ENCODE results near the gene SPCS1.
"Not testable (repeated sequence)": the region's sequence is repeated elsewhere in the genome, so short reads cannot be mapped to it uniquely, and the experiment has no call there.

Gene SPCS1

DNA sequence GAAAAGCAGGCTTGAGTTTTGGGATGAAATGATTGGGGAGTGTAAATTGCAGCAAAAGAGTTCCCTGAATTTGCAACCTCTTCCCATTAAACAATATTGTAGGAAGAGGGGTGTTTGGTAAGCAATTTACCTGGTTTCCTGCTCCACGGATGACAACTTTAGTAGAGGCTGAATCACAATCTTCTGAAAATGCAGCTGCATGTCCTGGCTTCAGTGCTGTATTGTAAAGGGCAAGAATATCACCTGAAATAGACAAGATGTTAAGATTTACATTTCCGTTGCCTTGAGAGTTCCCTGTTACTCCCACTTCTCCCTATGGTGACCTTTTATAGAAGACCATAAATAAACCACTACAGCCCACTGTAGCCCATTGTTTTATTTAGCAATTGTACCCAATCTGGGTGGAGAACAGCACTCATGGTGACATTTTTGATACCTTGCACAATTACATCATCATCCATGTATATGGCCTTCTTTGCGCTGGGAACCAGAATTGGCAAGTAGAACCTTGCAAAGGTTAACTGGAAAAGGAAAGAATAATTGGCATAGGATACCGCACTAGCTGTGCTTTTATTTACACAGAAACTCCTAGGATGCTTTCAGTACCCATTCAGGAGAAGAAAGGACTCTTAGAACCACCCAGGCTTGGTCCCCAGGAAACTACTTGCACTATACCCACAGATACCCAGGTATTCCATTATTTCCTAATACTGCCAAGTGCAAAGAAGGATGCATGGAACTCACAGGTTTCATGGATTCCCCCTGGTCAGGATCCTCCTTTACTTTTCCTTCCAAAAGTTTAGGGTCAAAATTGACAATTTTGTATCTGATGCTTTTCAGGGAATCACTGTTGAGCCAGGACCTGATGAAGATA is 9.9 kb upstream of the SPCS1 start:
- DNase-seq = no peak

- no peak for DNase-seq
Measured at GRCh38 chr3:52696830-52697631, 8.9 kb upstream of the SPCS1 start.

- DNase-seq = no peak
Measured at GRCh38 chr3:52697632-52697965, 8.3 kb upstream of the SPCS1 start.

DNA sequence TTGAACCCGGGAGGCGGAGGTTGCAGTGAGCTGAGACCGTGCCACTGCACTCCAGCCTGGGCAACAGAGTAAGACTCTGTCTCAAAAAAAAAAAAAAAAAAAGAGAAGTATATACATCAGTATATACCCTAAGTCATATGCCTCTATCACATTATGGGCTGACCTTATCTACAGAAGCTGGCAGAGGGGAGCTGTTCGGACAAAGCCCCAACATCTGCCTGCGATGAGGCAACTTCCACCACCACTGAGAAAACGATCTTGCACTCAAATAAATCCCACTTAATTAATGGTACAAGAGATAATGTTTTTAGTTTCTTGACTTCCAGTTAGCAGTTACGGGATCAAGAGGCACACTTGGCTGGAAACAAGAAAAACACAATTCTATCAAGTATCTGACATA is 2.6 kb upstream of the SPCS1 start:
- DNase-seq = no peak

DNA sequence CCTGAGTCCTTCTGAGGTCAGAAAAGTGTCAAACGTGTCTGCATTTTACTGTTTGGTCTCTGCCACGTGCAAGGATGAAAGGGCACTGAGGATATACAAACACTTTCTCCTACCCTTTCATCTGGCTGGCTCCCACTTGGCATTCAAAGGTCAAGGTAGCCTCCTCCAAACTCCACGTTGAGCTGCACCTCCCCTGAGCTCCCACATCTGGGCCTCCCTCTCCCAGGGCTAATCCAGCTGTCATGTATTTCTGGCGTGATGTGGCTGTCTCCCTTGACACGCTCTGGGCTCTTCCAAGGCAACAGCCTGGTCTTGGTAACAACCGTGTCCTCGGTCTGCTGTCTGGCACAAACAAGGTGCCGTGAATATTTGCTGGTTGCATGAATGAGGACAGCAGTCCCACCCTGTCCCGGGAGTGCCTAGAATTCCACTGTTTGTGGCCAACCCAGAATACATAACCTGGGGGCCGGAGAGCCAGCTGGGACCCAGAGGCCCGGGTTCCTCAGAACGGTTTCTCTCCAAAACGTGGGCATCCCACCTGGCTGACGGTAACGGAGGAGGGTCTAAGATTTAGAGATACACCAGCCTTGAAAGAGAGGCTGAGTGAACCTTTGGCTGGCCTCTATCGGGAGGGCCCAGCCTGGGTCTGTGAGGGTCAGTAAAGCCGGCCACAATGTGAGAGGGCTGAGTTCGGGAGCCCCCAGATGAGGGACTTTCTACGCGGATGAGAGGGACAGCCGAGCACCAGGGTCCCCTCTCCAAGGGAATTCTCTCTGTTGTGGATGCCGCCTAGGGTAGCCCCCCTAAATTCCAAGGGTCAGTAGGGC is 1.1 kb upstream of the SPCS1 start:
- DNase-seq = no peak

- DNase-seq = no peak
Measured at GRCh38 chr3:52705438-52705687, 543 bp upstream of the SPCS1 start.

- no peak for DNase-seq
Measured at GRCh38 chr3:52707585-52707984, 1.7 kb downstream of the SPCS1 start.

DNA sequence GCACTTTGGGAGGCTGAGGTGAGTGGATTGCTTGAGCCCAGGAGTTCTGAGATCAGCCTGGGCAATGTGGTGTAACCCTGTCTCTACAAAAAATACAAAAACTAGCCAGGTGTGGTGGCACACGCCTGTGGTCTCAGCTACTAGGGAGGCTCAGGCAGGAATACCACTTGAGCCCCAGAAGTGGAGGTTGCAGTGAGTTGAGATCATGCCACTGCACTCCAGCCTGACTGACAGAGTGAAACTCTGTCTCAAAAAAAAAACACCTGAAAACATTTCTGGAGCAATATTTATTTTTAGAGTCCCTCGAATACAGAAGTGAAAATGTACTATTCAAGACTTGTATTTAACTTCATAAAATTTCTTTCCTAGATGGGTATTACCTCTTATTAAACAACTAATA is 4.6 kb downstream of the SPCS1 start:
- no peak for DNase-seq

- no peak for DNase-seq
Measured at GRCh38 chr3:52712291-52713212, 6.6 kb downstream of the SPCS1 start.

DNA sequence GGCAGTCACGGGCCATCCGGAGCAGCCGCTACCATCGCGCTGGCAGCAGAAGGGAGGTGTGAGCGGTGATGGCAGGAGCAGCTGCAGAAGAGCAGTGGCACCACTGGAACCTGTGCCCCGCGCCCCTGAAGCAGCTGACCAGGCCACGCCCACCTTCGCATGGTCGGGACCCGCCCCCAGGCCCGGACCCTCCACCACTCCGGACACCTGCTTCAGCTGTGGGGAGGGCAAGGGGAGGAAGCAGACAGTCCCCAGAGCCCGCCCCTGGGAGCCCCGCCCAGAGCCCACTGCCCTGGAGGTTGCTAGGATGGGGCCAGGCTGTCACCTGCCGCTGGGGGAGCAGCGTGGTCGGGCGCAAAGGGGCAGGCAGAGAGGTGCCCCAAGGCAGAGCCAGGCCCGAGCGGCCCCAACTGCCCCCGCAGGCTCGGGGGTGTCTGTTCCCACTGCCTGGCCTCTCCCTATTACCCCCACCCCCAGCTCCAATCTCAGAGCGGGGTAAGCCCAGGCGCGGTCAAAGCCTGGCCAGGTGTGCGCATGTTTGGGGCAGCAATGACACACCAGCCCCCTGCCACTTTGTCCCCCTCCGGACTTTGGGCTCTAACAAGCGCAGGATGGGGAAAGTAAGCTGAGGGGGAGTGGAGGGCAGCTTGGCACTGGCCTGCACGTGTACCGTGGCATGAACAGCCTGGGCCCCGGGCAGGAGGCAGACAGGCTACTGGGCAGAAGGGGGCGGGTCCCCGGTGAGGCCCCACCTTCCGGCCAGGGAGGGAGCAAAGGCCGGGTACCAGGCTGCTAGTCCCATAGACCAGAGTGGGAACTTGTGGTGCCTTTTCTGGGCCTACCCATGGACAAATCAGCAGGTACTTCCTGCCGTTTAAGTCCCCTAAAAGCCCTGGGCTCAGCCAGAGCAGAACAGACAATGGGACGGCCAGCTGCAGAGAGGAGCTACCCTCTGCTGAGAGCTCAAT is 8.7 kb downstream of the SPCS1 start:
- no peak for DNase-seq

- no peak for DNase-seq
Measured at GRCh38 chr3:52715714-52716305, 9.9 kb downstream of the SPCS1 start.

DNA sequence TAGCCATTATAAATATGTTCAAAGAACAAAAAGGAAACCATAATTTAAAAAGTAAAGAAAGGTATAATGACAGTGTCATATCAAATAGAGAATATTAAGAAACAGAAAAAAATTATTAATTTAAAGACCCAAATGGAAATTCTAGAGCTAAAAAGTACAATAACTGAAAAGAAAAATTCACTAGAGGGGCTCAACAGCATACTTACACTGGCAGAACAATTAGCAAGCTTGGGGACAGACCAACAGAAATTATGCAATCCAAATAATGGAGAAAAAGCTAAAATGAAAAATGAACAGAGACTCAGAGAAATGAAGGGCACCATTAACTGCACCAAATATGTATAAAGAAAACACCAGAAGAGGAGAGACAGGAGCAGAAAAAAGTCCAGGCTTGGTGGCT is 13.7 kb downstream of the SPCS1 start:
- DNase-seq = no peak

DNA sequence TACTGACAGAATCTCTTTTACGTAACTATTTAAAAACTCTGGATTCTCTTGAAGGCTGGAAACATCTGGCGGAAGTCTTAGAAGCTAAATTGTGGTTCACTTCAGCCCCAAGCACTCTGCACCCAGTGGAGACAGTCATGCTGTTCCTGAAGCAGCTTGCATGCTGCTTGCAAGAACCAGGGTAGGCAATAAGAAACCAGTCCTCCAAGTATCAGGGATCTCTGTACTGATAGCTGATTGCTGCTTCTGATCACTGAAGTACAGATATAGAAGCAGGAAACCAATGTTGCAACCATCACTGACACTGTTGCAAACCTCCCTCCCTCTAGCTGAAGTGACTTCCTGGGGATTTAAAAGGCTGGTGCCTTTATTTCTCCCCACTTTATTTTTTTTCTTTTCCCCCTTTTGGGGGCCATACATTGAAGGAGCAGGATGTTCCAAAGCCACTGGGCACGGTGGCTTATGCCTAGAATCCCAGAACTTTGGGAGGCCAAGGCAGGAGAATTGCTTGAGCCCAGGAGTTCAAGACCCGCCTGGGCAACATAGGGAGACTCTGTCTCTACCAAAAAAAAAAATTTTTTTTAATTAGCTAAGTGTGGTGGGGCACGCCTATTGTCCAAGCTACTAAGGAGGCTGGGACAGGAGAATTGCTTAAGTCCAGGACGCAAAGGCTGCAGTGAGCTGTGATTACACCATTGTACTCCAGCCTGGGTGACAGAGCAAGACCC is 15.3 kb downstream of the SPCS1 start:
- DNase-seq = no peak

DNA sequence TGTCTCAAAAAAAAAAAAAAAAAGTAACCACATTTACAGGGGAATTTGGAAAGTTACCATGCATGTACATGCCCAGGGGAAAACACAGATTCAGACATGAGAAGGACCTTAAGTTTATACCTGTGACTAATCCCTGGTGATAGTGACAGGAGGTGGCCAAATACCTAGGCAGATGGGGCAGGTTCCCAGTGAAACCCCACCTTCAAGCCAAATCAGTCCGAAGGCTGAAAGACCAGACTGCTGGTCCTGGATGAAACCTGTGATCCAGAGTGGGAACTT is 15.8 kb downstream of the SPCS1 start:
- DNase-seq = no peak

- no peak for DNase-seq
Measured at GRCh38 chr3:52722491-52722890, 16.6 kb downstream of the SPCS1 start.

GRCh38 chr3:52723935-52724334 is 18.0 kb downstream of the SPCS1 start:
- DNase-seq = no peak

GRCh38 chr3:52724511-52724910 is 18.6 kb downstream of the SPCS1 start:
- DNase-seq = no peak

DNA sequence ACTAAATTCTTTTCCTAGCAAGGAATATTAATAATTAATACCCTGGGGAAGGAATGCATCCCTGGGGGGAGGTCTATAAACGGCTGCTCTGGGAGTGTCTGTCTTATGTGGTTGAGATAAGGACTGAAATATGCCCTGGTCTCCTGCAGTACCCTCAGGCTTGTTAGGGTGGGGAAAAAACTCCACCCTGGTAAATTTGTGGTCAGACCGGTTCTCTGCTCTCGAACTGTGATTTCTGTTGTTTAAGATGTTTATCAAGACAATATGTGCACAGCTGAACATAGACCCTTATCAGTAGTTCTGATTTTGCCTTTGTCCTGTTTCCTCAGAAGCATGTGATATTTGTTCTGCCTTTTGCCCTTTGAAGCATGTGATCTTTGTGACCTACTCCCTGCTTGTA is 22.8 kb downstream of the SPCS1 start:
- DNase-seq = not testable (repeated sequence)

- DNase-seq = no peak
Measured at GRCh38 chr3:52730681-52731080, 24.8 kb downstream of the SPCS1 start.

- no peak for DNase-seq
Measured at GRCh38 chr3:52731590-52731989, 25.7 kb downstream of the SPCS1 start.
